SK-N-SH (cell line): ENCODE measurements around the gene NFKBIA. TPM values are rescaled to one million over a fixed set of nuclear protein-coding genes. Genes with fewer than 3 reads are reported as not detected.

ENCODE experiments used
- CTCF ChIA-PET: fragments of 300-600, 350-600 bp; formaldehyde crosslinking; extraction: SDS; loops from one replicate; lab custom pipeline; 2021; lab: Yijun Ruan, JAX
- POLR2A ChIA-PET: fragments of 350-600 bp; sonication (Branson Sonifier 250); formaldehyde crosslinking; extraction: SDS; loops from one replicate; lab custom pipeline; 2020; ENCODE audit warnings: antibody characterized with exemption, inconsistent platforms; lab: Yijun Ruan, JAX
- DNase-seq: peaks from one replicate; pipeline ENCODE4 v3.0.0; 2012
- H2AFZ ChIP-seq: fragments of 200-600 bp; sonication (generic); 2 replicates; pipeline ENCODE4 v1.8.1; 2016; ENCODE audit warnings: antibody characterized with exemption, mild to moderate bottlenecking, low read depth
- H3F3A ChIP-seq: fragments of 200-600 bp; sonication (generic); replicated peaks from 2 replicates; pipeline ENCODE3; 2016; ENCODE audit warnings: antibody characterized with exemption, mild to moderate bottlenecking; ENCODE audit not compliant: insufficient read depth
- H3K27ac ChIP-seq, 2 experiments: fragments of 200-500 bp in 1 of 2; fragments of 200-600 bp in 1 of 2; sonication (Bioruptor generic) in 1 of 2; sonication (generic), shearing (Covaris generic) in 1 of 2; 2 replicates each; pipeline versions ENCODE4 v1.5.1 to v1.6.1; 2014 to 2016; ENCODE audit warnings: low read depth in 2 of 2, inconsistent platforms in 1 of 2, low read length in 1 of 2, mild to moderate bottlenecking in 1 of 2, mixed read lengths in 1 of 2
- H3K27me3 ChIP-seq: fragments of 200-600 bp; sonication (generic), shearing (Covaris generic); 2 replicates; pipeline ENCODE4 v1.6.1; 2016; ENCODE audit warnings: mixed run types; ENCODE audit not compliant: insufficient read depth
- H3K36me3 ChIP-seq, 2 experiments: fragments of 200-500 bp in 1 of 2; fragments of 200-600 bp in 1 of 2; sonication (Bioruptor generic) in 1 of 2; sonication (generic) in 1 of 2; replicated peaks in 1 of 2; 2 replicates each; pipeline versions ENCODE3 to v1.5.1; 2014 to 2016; ENCODE audit warnings: low read length in 1 of 2, mild to moderate bottlenecking in 1 of 2; ENCODE audit not compliant: insufficient read depth in 2 of 2, control insufficient read depth in 1 of 2
- H3K4me1 ChIP-seq, 2 experiments: fragments of 200-500 bp in 1 of 2; fragments of 200-600 bp in 1 of 2; sonication (Bioruptor generic) in 1 of 2; sonication (generic), shearing (Covaris generic) in 1 of 2; 2 replicates each; pipeline versions ENCODE4 v1.5.1 to v1.6.1; 2014 to 2016; ENCODE audit warnings: low read depth in 1 of 2, low read length in 1 of 2, mixed run types in 1 of 2; ENCODE audit not compliant: insufficient read depth in 2 of 2, control insufficient read depth in 1 of 2
- H3K4me2 ChIP-seq: fragments of 200-600 bp; sonication (generic), shearing (Covaris generic); 2 replicates; pipeline ENCODE4 v1.6.1; 2017; ENCODE audit warnings: mixed run types
- H3K4me3 ChIP-seq, 2 experiments: fragments of 200-500 bp in 1 of 2; fragments of 200-600 bp in 1 of 2; sonication (Bioruptor generic) in 1 of 2; sonication (generic), shearing (Covaris generic) in 1 of 2; 2 replicates each; pipeline versions ENCODE4 v1.5.1 to v1.8.1; 2014 to 2016; ENCODE audit warnings: low read depth in 2 of 2, inconsistent platforms in 1 of 2, low read length in 1 of 2, mild to moderate bottlenecking in 1 of 2, mixed read lengths in 1 of 2, moderate library complexity in 1 of 2
- H3K79me2 ChIP-seq: fragments of 200-600 bp; sonication (generic); 2 replicates; pipeline ENCODE4 v1.8.1; 2017; ENCODE audit warnings: mild to moderate bottlenecking; ENCODE audit not compliant: insufficient read depth
- H3K9ac ChIP-seq: fragments of 200-600 bp; sonication (generic); 2 replicates; pipeline ENCODE4 v1.6.1; 2017; ENCODE audit warnings: mixed run types
- H3K9me2 ChIP-seq: fragments of 200-600 bp; sonication (generic); 2 replicates; pipeline ENCODE4 v1.6.1; 2017; ENCODE audit warnings: mixed run types
- H3K9me3 ChIP-seq: fragments of 200-600 bp; sonication (generic); 2 replicates; pipeline ENCODE4 v1.6.1; 2017; ENCODE audit warnings: mixed run types, mild to moderate bottlenecking, moderate library complexity
- H4K20me1 ChIP-seq: fragments of 200-600 bp; sonication (generic); 2 replicates; pipeline ENCODE4 v1.6.1; 2017; ENCODE audit warnings: mild to moderate bottlenecking, mixed run types; ENCODE audit not compliant: insufficient read depth
- CHD2 ChIP-seq: fragments of 150-350 bp; IDR thresholded peaks from 2 replicates; pipeline ENCODE4 v1.6.1; 2018; ENCODE audit warnings: low read length; ENCODE audit not compliant: partially characterized antibody
- CTCF ChIP-seq: fragments of 200-600 bp; sonication (generic); IDR thresholded peaks from 2 replicates; pipeline ENCODE4 v1.6.1; 2017; ENCODE audit warnings: antibody characterized with exemption, mild to moderate bottlenecking, moderate library complexity
- EP300 ChIP-seq, 2 experiments: IDR thresholded peaks; 2 replicates each; pipeline versions ENCODE4 v1.4.0 to v1.6.1; 2012; ENCODE audit warnings: borderline replicate concordance in 1 of 2, low read depth in 1 of 2, low read length in 1 of 2
- EZH2phosphoT487 ChIP-seq: fragments of 200-600 bp; sonication (generic); IDR thresholded peaks from 2 replicates; pipeline ENCODE4 v1.6.1; 2017; ENCODE audit warnings: low read depth, mixed run types, mild to moderate bottlenecking, antibody characterized with exemption, moderate library complexity, borderline replicate concordance
- FOSL2 ChIP-seq: IDR thresholded peaks from 2 replicates; pipeline ENCODE4 v1.4.0; 2012; ENCODE audit warnings: low read depth, mild to moderate bottlenecking, moderate library complexity, borderline replicate concordance
- FOXJ3 ChIP-seq: sonication (generic); formaldehyde crosslinking; IDR thresholded peaks from 2 replicates; pipeline ENCODE4 v1.5.1; 2020; ENCODE audit warnings: mild to moderate bottlenecking, missing genetic modification reagents
- FOXM1 ChIP-seq: IDR thresholded peaks from 2 replicates; pipeline ENCODE4 v1.4.0; 2012; ENCODE audit warnings: low read depth, mild to moderate bottlenecking
- GATA2 ChIP-seq: sonication (generic); formaldehyde crosslinking; IDR thresholded peaks from 2 replicates; pipeline ENCODE4 v1.5.0; 2020; ENCODE audit warnings: mild to moderate bottlenecking, missing genetic modification reagents
- JUND ChIP-seq: IDR thresholded peaks from 2 replicates; pipeline ENCODE4 v1.4.0; 2012
- MXI1 ChIP-seq: IDR thresholded peaks from 2 replicates; pipeline ENCODE4 v1.6.1; 2012; ENCODE audit warnings: mild to moderate bottlenecking, low read depth, low read length, improper control_type of control experiment
- NFIC ChIP-seq: IDR thresholded peaks from 2 replicates; pipeline ENCODE4 v1.4.0; 2012; ENCODE audit warnings: borderline replicate concordance
- NRF1 ChIP-seq: IDR thresholded peaks from 2 replicates; pipeline ENCODE4 v1.6.1; 2012; ENCODE audit warnings: low read depth, mild to moderate bottlenecking, low read length
- POLR2AphosphoS5 ChIP-seq: IDR thresholded peaks from 2 replicates; pipeline ENCODE4 v1.6.1; 2012; ENCODE audit warnings: low read depth, low read length
- RAD21 ChIP-seq: IDR thresholded peaks from 2 replicates; pipeline ENCODE4 v1.6.1; 2012; ENCODE audit warnings: mild to moderate bottlenecking, low read length
- RCOR1 ChIP-seq: fragments of 150-350 bp; IDR thresholded peaks from 2 replicates; pipeline ENCODE4 v1.6.1; 2017; ENCODE audit warnings: antibody characterized with exemption, low read length
- TAF1 ChIP-seq: IDR thresholded peaks from 2 replicates; pipeline ENCODE4 v1.6.1; 2012; ENCODE audit warnings: low read depth, mild to moderate bottlenecking, low read length, moderate library complexity, borderline replicate concordance
- TEAD4 ChIP-seq: IDR thresholded peaks from 2 replicates; pipeline ENCODE4 v1.4.0; 2012; ENCODE audit warnings: mild to moderate bottlenecking, borderline replicate concordance; ENCODE audit not compliant: insufficient read depth
- YY1 ChIP-seq: IDR thresholded peaks from 2 replicates; pipeline ENCODE4 v1.4.0; 2012; ENCODE audit warnings: low read depth, mild to moderate bottlenecking
- WGBS: methylation state at CpG from one replicate; pipeline ENCODE4 v1.1.6; 2017; ENCODE audit warnings: low lambda C conversion rate; 5-methylcytosine and 5-hydroxymethylcytosine counted together
- polyA plus RNA-seq, 3 experiments: library from polyadenylated mRNA; depleted of rRNA; stranded (reverse); fragments of >200 nt; gene quantifications; 2 replicates each; pipeline ENCODE4 v1.2.3, GENCODE V29; 2012
- TF ChIP-seq, protein P1 (sequence below): fragments of 150-350 bp; IDR thresholded peaks from 2 replicates; pipeline ENCODE4 v1.6.1; 2017; ENCODE audit warnings: antibody characterized with exemption, low read length, low read depth, borderline replicate concordance

NFKBIA gene
- polyA plus RNA-seq, 1 of the 3 experiments (the other 2 are of a cell fraction), result 56.7 TPM

GRCh38 chr14:35366056-35366451 lies 38.5 kb downstream of the NFKBIA start:
- CTCF ChIA-PET, result no interaction called here
- Histone ChIP-seq H3K9me2 (no peaks in the 10 kb centered on the region), H3K9ac (0 out of 2 replicates have a peak overlapping the region, but pooled peaks have one; percentile 5), H3K79me2 (no peaks in the 10 kb centered on the region), H4K20me1 (no peaks in the 10 kb centered on the region), H3K9me3 (no peaks in the 10 kb centered on the region; the same call in 1 of the 2 replicates), H2AFZ (peak overlapping the region; percentile 74), H3F3A (peaks cover 6% of the 10 kb centered on the region), H3K4me3 (no peak overlapping the region), H3K4me1 (peaks cover 0 to 17% of the 10 kb centered on the region in 2 experiments; a peak in 2 of 4 replicates), H3K36me3 (no peaks in the 10 kb centered on the region), H3K4me2 (no peak overlapping the region), H3K27ac (peak overlapping the region in 1 of 2 experiments; percentile 67; a peak in 2 of 4 replicates), H3K27me3 (no peaks in the 10 kb centered on the region)
- POLR2A ChIA-PET, result no interaction called here
- TF ChIP-seq EP300 (IDR thresholded peaks at IDR 0.05; ENCODE audit: borderline replicate concordance in 1 of 2, low read depth in 1 of 2, low read length in 1 of 2) (no peak), FOSL2 (no peak), NFIC (no peak), FOXM1 (no peak), POLR2AphosphoS5 (no peak), TEAD4 (no peak), EZH2phosphoT487 (no peak), MXI1 (no peak), CHD2 (no peak), RCOR1 (no peak), CTCF (no peak), JUND (no peak), RAD21 (no peak), TAF1 (no peak), NRF1 (no peak), FOXJ3 (CRISPR knock-in tag) (no peak), YY1 (no peak), GATA2 (CRISPR knock-in tag) (no peak)
- TF ChIP-seq, protein P1, sequence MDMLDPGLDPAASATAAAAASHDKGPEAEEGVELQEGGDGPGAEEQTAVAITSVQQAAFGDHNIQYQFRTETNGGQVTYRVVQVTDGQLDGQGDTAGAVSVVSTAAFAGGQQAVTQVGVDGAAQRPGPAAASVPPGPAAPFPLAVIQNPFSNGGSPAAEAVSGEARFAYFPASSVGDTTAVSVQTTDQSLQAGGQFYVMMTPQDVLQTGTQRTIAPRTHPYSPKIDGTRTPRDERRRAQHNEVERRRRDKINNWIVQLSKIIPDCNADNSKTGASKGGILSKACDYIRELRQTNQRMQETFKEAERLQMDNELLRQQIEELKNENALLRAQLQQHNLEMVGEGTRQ, result no peak
- WGBS, result 95% methylated on average over 4 of the region's 12 CpGs
- DNase-seq, result no peak
